K562 (cell line): Measurements from ENCODE around the gene SYVN1. TPM values are rescaled to one million over a fixed set of nuclear protein-coding genes. Genes with fewer than 3 reads are reported as not detected.

Source experiments
- ATAC-seq: fragments of 200-7000 bp; cut with Tn5 transposase; 3 replicates; pipeline ENCODE4 v1.9.1; 2020; ENCODE audit warnings: moderate library complexity
- BruUV-seq: library from RNA; stranded (reverse); fragments of 400-500 nt; replicated peaks from 2 replicates; lab custom pipeline; 2021; lab: Mats Ljungman, UMichigan
- CTCF ChIA-PET: fragments of 300-600 bp; formaldehyde crosslinking; extraction: SDS; loops from one replicate; lab custom pipeline; 2021; ENCODE audit warnings: low intra/inter-chr PET ratio; lab: Yijun Ruan, JAX
- POLR2A ChIA-PET: fragments of 300-600, 350-650 bp; sonication (Branson Sonifier 250); formaldehyde crosslinking; extraction: SDS; loops from one replicate; lab custom pipeline; 2021; ENCODE audit warnings: antibody characterized with exemption, inconsistent platforms; lab: Yijun Ruan, JAX
- DNase-seq, 4 experiments: peaks; one replicate each; pipeline versions ENCODE4 v3.0.0 to v3.0.0-alpha.2; 2011 to 2018; ENCODE audit warnings: low spot score in 3 of 4, mixed read lengths in 3 of 4; ENCODE audit errors: extremely low read depth in 1 of 4
- FAIRE-seq: peaks from 2 replicates; lab custom pipeline; 2011; peaks lifted over from hg19 to GRCh38; lab: Jason Lieb, UNC
- H2AFZ ChIP-seq: 2 replicates; pipeline ENCODE4 v1.6.0; 2011; ENCODE audit warnings: low read depth, low read length, control low read depth, inconsistent platforms
- H3K27ac ChIP-seq: fragments of 200-600 bp; 3 replicates; pipeline ENCODE4 v1.8.0; 2011; ENCODE audit warnings: low read depth, mild to moderate bottlenecking, control low read depth, inconsistent platforms, low read length, moderate library complexity, mixed read lengths; ENCODE audit errors: extremely low read depth
- H3K27me3 ChIP-seq, 2 experiments: fragments of 300-600 bp in 1 of 2; 2 replicates in 1 of 2; 3 replicates in 1 of 2; pipeline versions ENCODE4 v1.6.0 to v1.8.0; 2011; ENCODE audit warnings: inconsistent platforms in 2 of 2, low read length in 2 of 2, mild to moderate bottlenecking in 1 of 2, mixed read lengths in 1 of 2, moderate library complexity in 1 of 2; ENCODE audit not compliant: control insufficient read depth in 2 of 2, insufficient read depth in 2 of 2
- H3K36me3 ChIP-seq: fragments of 300-600 bp; 3 replicates; pipeline ENCODE4 v1.8.0; 2011; ENCODE audit warnings: mild to moderate bottlenecking, low read length, inconsistent platforms; ENCODE audit not compliant: control insufficient read depth, insufficient read depth
- H3K4me1 ChIP-seq, 2 experiments: fragments of 200-600 bp in 1 of 2; replicated peaks in 1 of 2; 2 replicates in 1 of 2; 3 replicates in 1 of 2; pipeline versions ENCODE4 v1.5.1 to v1.8.0; 2011; ENCODE audit warnings: inconsistent platforms in 2 of 2, low read length in 2 of 2, mild to moderate bottlenecking in 1 of 2, mixed read lengths in 1 of 2, moderate library complexity in 1 of 2; ENCODE audit not compliant: control insufficient read depth in 2 of 2, insufficient read depth in 2 of 2
- H3K4me2 ChIP-seq: 2 replicates; pipeline ENCODE4 v1.6.1; 2011; ENCODE audit warnings: low read length, control low read depth, inconsistent platforms, mixed read lengths; ENCODE audit not compliant: insufficient read depth
- H3K4me3 ChIP-seq: fragments of 200-600 bp; sonication (generic), shearing (Covaris generic); 2 replicates; pipeline ENCODE4 v1.5.1; 2016; ENCODE audit warnings: control low read depth, inconsistent platforms
- H3K79me2 ChIP-seq: fragments of 200-600 bp; 3 replicates; pipeline ENCODE4 v1.8.0; 2011; ENCODE audit warnings: low read length, inconsistent platforms; ENCODE audit not compliant: control insufficient read depth, insufficient read depth
- H3K9ac ChIP-seq, 2 experiments: 2 replicates each; pipeline versions ENCODE4 v1.6.0 to v1.6.1; 2011; ENCODE audit warnings: low read depth in 2 of 2, low read length in 2 of 2, control low read depth in 1 of 2, inconsistent platforms in 1 of 2, mild to moderate bottlenecking in 1 of 2, mixed read lengths in 1 of 2; ENCODE audit not compliant: insufficient read depth in 1 of 2
- H3K9me1 ChIP-seq: one replicate; pipeline ENCODE4 v1.6.0; 2011; ENCODE audit warnings: inconsistent platforms, mild to moderate bottlenecking, low read length, moderate library complexity; ENCODE audit not compliant: control insufficient read depth, insufficient read depth
- H3K9me3 ChIP-seq: replicated peaks from 2 replicates; pipeline ENCODE4 v1.5.1; 2011; ENCODE audit warnings: low read depth, low read length, inconsistent platforms; ENCODE audit not compliant: control insufficient read depth, insufficient read depth
- H4K20me1 ChIP-seq: replicated peaks from 2 replicates; pipeline ENCODE4 v1.6.1; 2011; ENCODE audit warnings: low read length, inconsistent platforms, mixed read lengths; ENCODE audit not compliant: control insufficient read depth, insufficient read depth
- PRMT5 ChIP-seq: sonication (generic); formaldehyde crosslinking; IDR thresholded peaks from 2 replicates; pipeline ENCODE4 v1.5.0; 2020; ENCODE audit warnings: missing genetic modification reagents
- ZNF146 ChIP-seq: IDR thresholded peaks from one replicate; pipeline ENCODE4 v1.6.1; 2018; ENCODE audit warnings: missing compliant biosample characterization; ENCODE audit not compliant: unreplicated experiment
- WGBS: fragments of 100-300 bp; shearing (Covaris generic); methylation state at CpG from one replicate; pipeline ENCODE4 v1.1.6; 2016; ENCODE audit warnings: low coverage, mixed read lengths; ENCODE audit not compliant: insufficient coverage; ENCODE audit errors: missing lambda C conversion rate; 5-methylcytosine and 5-hydroxymethylcytosine counted together
- in situ Hi-C: fragments of 300-500 bp; cut with MboI; formaldehyde crosslinking; loops from 4 replicates; pipeline ENCODE4 v1.15.0; 2018; ENCODE audit warnings: inconsistent platforms, mixed read lengths
- intact Hi-C: fragments of 100-400 bp; cut with micrococcal nuclease; formaldehyde crosslinking; loops from 2 replicates; pipeline ENCODE4 v1.14.2; 2022
- polyA plus RNA-seq, 8 experiments: library from polyadenylated mRNA; depleted of rRNA in 4 of 8; stranded (reverse) in 5 of 8; unstranded in 3 of 8; fragments of >200 nt; fragmentation: Nextera tagmentation in 2 of 8; fragmentation: Illumina TruSeq in 1 of 8; extraction: Ambion mirVana in 2 of 8; extraction: Trizol in 1 of 8; gene quantifications; 2 replicates each; pipeline versions ENCODE4 v1.2.1 to v1.2.3, GENCODE V29; 2011 to 2014; ENCODE audit warnings: inconsistent platforms in 1 of 8, missing spikeins in 1 of 8
- total RNA-seq, 7 experiments: library from RNA; depleted of rRNA in 6 of 7; stranded (reverse); fragments of >200 nt in 6 of 7; fragmentation: Illumina TruSeq in 2 of 7; extraction: Trizol in 2 of 7; gene quantifications; 2 replicates each; pipeline versions ENCODE4 v1.2.1 to v1.2.3, GENCODE V29; 2011 to 2021; ENCODE audit warnings: low replicate concordance in 1 of 7
- TF ChIP-seq, protein P1 (sequence below), 3 experiments: fragments of 200-800 bp in 1 of 3; fragments of 250-450 bp in 1 of 3; fragments of 450-650 bp in 1 of 3; sonication (Bioruptor Pico) in 1 of 3; sonication (Bioruptor generic) in 1 of 3; formaldehyde crosslinking in 1 of 3; IDR thresholded peaks; 2 replicates each; pipeline versions ENCODE4 v1.6.1 to v1.8.0; 2016 to 2022; ENCODE audit warnings: mild to moderate bottlenecking in 2 of 3, missing genetic modification characterization in 2 of 3, missing compliant biosample characterization in 1 of 3, moderate library complexity in 1 of 3
- TF ChIP-seq, protein P2 (sequence below), 3 experiments: IDR thresholded peaks in 2 of 3; conservative IDR thresholded peaks in 1 of 3; 2 replicates each; pipeline ENCODE4 v1.5.1; 2011 to 2012; ENCODE audit warnings: low read length in 3 of 3, mild to moderate bottlenecking in 3 of 3, control low read depth in 2 of 3, improper control_type of control experiment in 1 of 3, inconsistent platforms in 1 of 3, low read depth in 1 of 3, mixed read lengths in 1 of 3, moderate library complexity in 1 of 3; ENCODE audit not compliant: insufficient read depth in 2 of 3
- TF ChIP-seq, protein P3 (sequence below): fragments of 450-650 bp; IDR thresholded peaks from one replicate; pipeline ENCODE4 v1.6.1; 2018; ENCODE audit warnings: mild to moderate bottlenecking, moderate library complexity; ENCODE audit not compliant: partially characterized antibody

Gene SYVN1
- total and polyA plus RNA-seq, 9 of the 15 experiments (the other 6 are each of a cell fraction or from before 2014, with no cell fraction given), result 0.41 to 47.4 (median 9.9) TPM

DNA sequence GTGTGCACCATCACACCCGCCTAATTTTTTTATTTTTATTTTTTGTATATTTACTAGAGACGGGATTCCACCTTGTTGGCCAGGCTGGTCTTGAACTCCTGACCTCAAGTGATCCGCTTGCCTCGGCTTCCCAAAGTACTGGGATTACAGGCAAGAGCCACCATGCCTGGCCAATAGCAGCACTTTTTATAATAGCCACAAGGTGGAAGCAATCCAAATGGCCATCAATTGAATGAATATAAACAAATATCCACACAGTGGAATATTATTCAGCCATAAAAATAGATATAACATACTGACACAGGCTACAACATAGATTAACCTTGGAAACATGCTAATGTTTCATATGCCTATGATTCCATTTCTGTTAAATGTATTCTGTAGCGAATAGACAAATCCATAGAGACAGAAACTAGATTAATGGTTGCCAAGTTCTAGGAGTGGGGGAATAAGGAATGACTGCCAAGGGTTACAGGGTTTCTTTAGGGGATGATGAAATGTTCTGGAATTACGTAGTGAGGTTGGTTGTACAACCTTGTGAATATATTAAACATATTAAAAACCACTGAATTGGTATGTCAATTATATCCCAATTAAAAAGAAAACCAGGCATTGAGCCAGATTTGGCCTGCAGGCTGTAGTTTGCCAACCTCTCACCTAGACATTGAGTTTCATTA lies 33.5 kb downstream of the SYVN1 start:
- Histone ChIP-seq H3K4me2 (no peak overlapping the region), H3K36me3 (peaks cover 31% of the 10 kb centered on the region; the same call in 2 of the 3 replicates), H3K79me2 (peaks cover 21% of the 10 kb centered on the region), H3K4me1 (peaks cover 3 to 10% of the 10 kb centered on the region in 2 experiments; a peak in 3 of 5 replicates), H4K20me1 (no peaks in the 10 kb centered on the region), H3K4me3 (no peak overlapping the region), H3K9me1 (no peaks in the 10 kb centered on the region), H3K27ac (no peak overlapping the region), H3K9me3 (no peaks in the 10 kb centered on the region), H2AFZ (no peak overlapping the region), H3K9ac (no peak overlapping the region), H3K27me3 (no peaks in the 10 kb centered on the region)
- intact Hi-C loops, result no loop called here
- TF ChIP-seq ZNF146 (CRISPR knock-in tag), result peak; percentile 47
- TF ChIP-seq, protein P1, sequence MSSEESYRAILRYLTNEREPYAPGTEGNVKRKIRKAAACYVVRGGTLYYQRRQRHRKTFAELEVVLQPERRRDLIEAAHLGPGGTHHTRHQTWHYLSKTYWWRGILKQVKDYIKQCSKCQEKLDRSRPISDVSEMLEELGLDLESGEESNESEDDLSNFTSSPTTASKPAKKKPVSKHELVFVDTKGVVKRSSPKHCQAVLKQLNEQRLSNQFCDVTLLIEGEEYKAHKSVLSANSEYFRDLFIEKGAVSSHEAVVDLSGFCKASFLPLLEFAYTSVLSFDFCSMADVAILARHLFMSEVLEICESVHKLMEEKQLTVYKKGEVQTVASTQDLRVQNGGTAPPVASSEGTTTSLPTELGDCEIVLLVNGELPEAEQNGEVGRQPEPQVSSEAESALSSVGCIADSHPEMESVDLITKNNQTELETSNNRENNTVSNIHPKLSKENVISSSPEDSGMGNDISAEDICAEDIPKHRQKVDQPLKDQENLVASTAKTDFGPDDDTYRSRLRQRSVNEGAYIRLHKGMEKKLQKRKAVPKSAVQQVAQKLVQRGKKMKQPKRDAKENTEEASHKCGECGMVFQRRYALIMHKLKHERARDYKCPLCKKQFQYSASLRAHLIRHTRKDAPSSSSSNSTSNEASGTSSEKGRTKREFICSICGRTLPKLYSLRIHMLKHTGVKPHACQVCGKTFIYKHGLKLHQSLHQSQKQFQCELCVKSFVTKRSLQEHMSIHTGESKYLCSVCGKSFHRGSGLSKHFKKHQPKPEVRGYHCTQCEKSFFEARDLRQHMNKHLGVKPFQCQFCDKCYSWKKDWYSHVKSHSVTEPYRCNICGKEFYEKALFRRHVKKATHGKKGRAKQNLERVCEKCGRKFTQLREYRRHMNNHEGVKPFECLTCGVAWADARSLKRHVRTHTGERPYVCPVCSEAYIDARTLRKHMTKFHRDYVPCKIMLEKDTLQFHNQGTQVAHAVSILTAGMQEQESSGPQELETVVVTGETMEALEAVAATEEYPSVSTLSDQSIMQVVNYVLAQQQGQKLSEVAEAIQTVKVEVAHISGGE (CRISPR knock-in tag; IDR thresholded peaks at IDR 0.05), result no peak
- TF ChIP-seq, protein P2, sequence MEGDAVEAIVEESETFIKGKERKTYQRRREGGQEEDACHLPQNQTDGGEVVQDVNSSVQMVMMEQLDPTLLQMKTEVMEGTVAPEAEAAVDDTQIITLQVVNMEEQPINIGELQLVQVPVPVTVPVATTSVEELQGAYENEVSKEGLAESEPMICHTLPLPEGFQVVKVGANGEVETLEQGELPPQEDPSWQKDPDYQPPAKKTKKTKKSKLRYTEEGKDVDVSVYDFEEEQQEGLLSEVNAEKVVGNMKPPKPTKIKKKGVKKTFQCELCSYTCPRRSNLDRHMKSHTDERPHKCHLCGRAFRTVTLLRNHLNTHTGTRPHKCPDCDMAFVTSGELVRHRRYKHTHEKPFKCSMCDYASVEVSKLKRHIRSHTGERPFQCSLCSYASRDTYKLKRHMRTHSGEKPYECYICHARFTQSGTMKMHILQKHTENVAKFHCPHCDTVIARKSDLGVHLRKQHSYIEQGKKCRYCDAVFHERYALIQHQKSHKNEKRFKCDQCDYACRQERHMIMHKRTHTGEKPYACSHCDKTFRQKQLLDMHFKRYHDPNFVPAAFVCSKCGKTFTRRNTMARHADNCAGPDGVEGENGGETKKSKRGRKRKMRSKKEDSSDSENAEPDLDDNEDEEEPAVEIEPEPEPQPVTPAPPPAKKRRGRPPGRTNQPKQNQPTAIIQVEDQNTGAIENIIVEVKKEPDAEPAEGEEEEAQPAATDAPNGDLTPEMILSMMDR (IDR thresholded peaks at IDR 0.05 in 2 of 3, conservative IDR thresholded peaks at IDR 0.05 in 1 of 3; ENCODE audit: insufficient read depth in 2 of 3, low read depth in 1 of 3, low read length in 3 of 3), result peak; percentile 17 to 22 (median 18); a peak in 3 of 6 replicates
- TF ChIP-seq, protein P3, sequence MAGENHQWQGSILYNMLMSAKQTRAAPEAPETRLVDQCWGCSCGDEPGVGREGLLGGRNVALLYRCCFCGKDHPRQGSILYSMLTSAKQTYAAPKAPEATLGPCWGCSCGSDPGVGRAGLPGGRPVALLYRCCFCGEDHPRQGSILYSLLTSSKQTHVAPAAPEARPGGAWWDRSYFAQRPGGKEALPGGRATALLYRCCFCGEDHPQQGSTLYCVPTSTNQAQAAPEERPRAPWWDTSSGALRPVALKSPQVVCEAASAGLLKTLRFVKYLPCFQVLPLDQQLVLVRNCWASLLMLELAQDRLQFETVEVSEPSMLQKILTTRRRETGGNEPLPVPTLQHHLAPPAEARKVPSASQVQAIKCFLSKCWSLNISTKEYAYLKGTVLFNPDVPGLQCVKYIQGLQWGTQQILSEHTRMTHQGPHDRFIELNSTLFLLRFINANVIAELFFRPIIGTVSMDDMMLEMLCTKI, result no peak
- no peak for TF ChIP-seq PRMT5 (CRISPR knock-in tag)
- ChIA-PET POLR2A (interaction anchor here (0.5 to 8.4 kb wide), 4 partner anchors 10 to 279 kb away, joined by 3 to 92 read pairs (median 3); partner anchors contain the start of gene TM7SF2), CTCF (no interaction called here)
- FAIRE-seq (no peak), DNase-seq (no peak), ATAC-seq (no peak)
- WGBS, result 90% methylated on average over 6 of the region's 6 CpGs
- BruUV-seq, result no TSS peak
- in situ Hi-C loops, result no loop called here
